Stimulated activated CD4-positive, alpha-beta T cell treated with anti-CD3 and anti-CD28 coated beads, Interleukin-1b, Interleukin-23, amount 100 ng/mL, for 48 hours (primary cell): ENCODE measurements around the gene GPD1.
A peak's percentile ranks its signal among the peaks of the same experiment; 100 is the strongest.

Experiments used
- DNase-seq: peaks from one replicate; pipeline ENCODE4 v3.0.0-alpha.2; 2020

The GPD1 gene

GRCh38 chr12:50103767-50104321 is at the start of gene GPD1:
Gene GPD1, plus strand, starts transcription at chr12:50104008. Its CDS starts 43 bp downstream, at chr12:50104051.
- no peak for DNase-seq

- peak; percentile 55 for DNase-seq
These were observed 47.8 kb upstream of the GPD1 start for GRCh38 chr12:50055831-50056638.

GRCh38 chr12:50056639-50056976 is 47.2 kb upstream of the GPD1 start:
- DNase-seq = no peak

GRCh38 chr12:50057000-50057841 is 46.6 kb upstream of the GPD1 start, which contains the start of gene ASIC1:
Gene ASIC1, plus strand, starts transcription at chr12:50057596. Its CDS starts 1,171 bp downstream, at chr12:50058767.
- peak; percentile 56 for DNase-seq

GRCh38 chr12:50057896-50058670 is 45.7 kb upstream of the GPD1 start:
- DNase-seq = no peak

- no peak for DNase-seq
These were observed 45.0 kb upstream of the GPD1 start for GRCh38 chr12:50058743-50059312.

- DNase-seq = peak; percentile 74
These were observed 44.2 kb upstream of the GPD1 start for GRCh38 chr12:50059440-50060119.

- no peak for DNase-seq
These were observed 43.7 kb upstream of the GPD1 start for GRCh38 chr12:50060120-50060468.

GRCh38 chr12:50061171-50061570 is 42.6 kb upstream of the GPD1 start:
- no peak for DNase-seq

- no peak for DNase-seq
These were observed 41.7 kb upstream of the GPD1 start for GRCh38 chr12:50061946-50062686.

GRCh38 chr12:50062728-50063460 is 40.9 kb upstream of the GPD1 start:
- no peak for DNase-seq

- DNase-seq = no peak
These were observed 38.0 kb upstream of the GPD1 start for GRCh38 chr12:50065726-50066310.

GRCh38 chr12:50066402-50066801 is 37.4 kb upstream of the GPD1 start:
- DNase-seq = no peak

- DNase-seq = no peak
These were observed 34.7 kb upstream of the GPD1 start for GRCh38 chr12:50069069-50069468.

- DNase-seq = no peak
These were observed 34.3 kb upstream of the GPD1 start for GRCh38 chr12:50069539-50069938.

- peak; percentile 62 for DNase-seq
These were observed 33.3 kb upstream of the GPD1 start for GRCh38 chr12:50070314-50071060.

- no peak for DNase-seq
These were observed 31.5 kb upstream of the GPD1 start for GRCh38 chr12:50072198-50072907.

- DNase-seq = no peak
These were observed 30.6 kb upstream of the GPD1 start for GRCh38 chr12:50073206-50073605.

GRCh38 chr12:50073712-50074111 is 30.1 kb upstream of the GPD1 start:
- DNase-seq = no peak
